Measurements from ENCODE around the gene CT45A6.
"Not testable (repeated sequence)": the region's sequence is repeated elsewhere in the genome, so short reads cannot be mapped to it uniquely, and the experiment has no call there.

The CT45A6 gene

GRCh38 chrX:135802687-135803086, at the start of gene CT45A6:
Gene CT45A6, minus strand, starts transcription at chrX:135802787. Its CDS starts 3,794 bp downstream, at chrX:135798993.
- intact Hi-C loops (cut with DNase I; ENCODE audit: low total_unique reads); DNase-seq: not testable (repeated sequence)

GRCh38 chrX:135837180-135837579, 34.6 kb upstream of the CT45A6 start, which contains the start of gene CT45A7:
Gene CT45A7, minus strand, starts transcription at chrX:135837280. Its CDS starts 3,747 bp downstream, at chrX:135833533.
- H3K27me3 ChIP-seq; H3K9me3 ChIP-seq; H3K4me3 ChIP-seq; H3K36me3 ChIP-seq; DNase-seq; H3K27ac ChIP-seq; intact Hi-C loops (cut with DNase I; ENCODE audit: low total_unique reads); H3K4me1 ChIP-seq: not testable (repeated sequence)

More at GRCh38 chrX:135802687-135803086, at the start of gene CT45A6:
- H3K4me3 ChIP-seq, H3K36me3 ChIP-seq, H3K27me3 ChIP-seq, H3K9me3 ChIP-seq, H3K27ac ChIP-seq, H3K4me1 ChIP-seq: not testable (repeated sequence)

GRCh38 chrX:135819912-135820311, 17.3 kb upstream of the CT45A6 start, which contains the start of gene CT45A2:
Gene CT45A2, minus strand, starts transcription at chrX:135820012. Its CDS starts 3,747 bp downstream, at chrX:135816265.
- H3K27ac ChIP-seq; H3K4me3 ChIP-seq; DNase-seq; H3K9me3 ChIP-seq; H3K4me1 ChIP-seq; H3K36me3 ChIP-seq; H3K27me3 ChIP-seq; intact Hi-C loops (cut with DNase I; ENCODE audit: low total_unique reads): not testable (repeated sequence)

GRCh38 chrX:135785403-135785802, 17.2 kb downstream of the CT45A6 start, which contains the start of gene CT45A5:
Gene CT45A5, minus strand, starts transcription at chrX:135785503. Its CDS starts 3,774 bp downstream, at chrX:135781729.
- H3K4me3 ChIP-seq; H3K27me3 ChIP-seq; H3K36me3 ChIP-seq; H3K9me3 ChIP-seq; H3K27ac ChIP-seq; H3K4me1 ChIP-seq; intact Hi-C loops (cut with DNase I; ENCODE audit: low total_unique reads); DNase-seq: not testable (repeated sequence)

- H3K27me3 ChIP-seq; H3K4me3 ChIP-seq; intact Hi-C loops (cut with DNase I; ENCODE audit: low total_unique reads); H3K27ac ChIP-seq; H3K36me3 ChIP-seq; H3K9me3 ChIP-seq; DNase-seq; H3K4me1 ChIP-seq: not testable (repeated sequence)
Measured at GRCh38 chrX:135768091-135768490, 34.5 kb downstream of the CT45A6 start, which contains the start of gene CT45A3. Gene CT45A3, minus strand, starts transcription at chrX:135768191. Its CDS starts 3,747 bp downstream, at chrX:135764444.

- H3K4me3 ChIP-seq; DNase-seq; H3K36me3 ChIP-seq; H3K27me3 ChIP-seq; H3K27ac ChIP-seq; H3K4me1 ChIP-seq; H3K9me3 ChIP-seq; intact Hi-C loops (cut with DNase I; ENCODE audit: low total_unique reads): not testable (repeated sequence)
Measured at GRCh38 chrX:135744739-135745138, 57.8 kb downstream of the CT45A6 start.
